Measurements from ENCODE around the gene HELLS.

- no peak for TF ChIP-seq CTCF (IDR thresholded peaks at IDR 0.05; ENCODE audit: poor library complexity)
- no peak for TF ChIP-seq EZH2phosphoT487 (IDR thresholded peaks at IDR 0.05; ENCODE audit: low read depth, severe bottlenecking, unreplicated experiment)
Observed at GRCh38 chr10:94632954-94633353, 87.4 kb downstream of the HELLS start.
